Stimulated activated CD8-positive, alpha-beta memory T cell treated with anti-CD3 and anti-CD28 coated beads, Interleukin-12 subunit alpha, Interleukin-12 subunit beta, amount 100 ng/mL, for 24 hours (primary cell): Measurements from ENCODE around the gene POLG.
"Not testable (repeated sequence)": the region's sequence is repeated elsewhere in the genome, so short reads cannot be mapped to it uniquely, and the experiment has no call there.

ENCODE experiments used
- DNase-seq: peaks from one replicate; pipeline ENCODE4 v3.0.0-alpha.2; 2020; ENCODE audit errors: extremely low read depth

Gene POLG

DNA sequence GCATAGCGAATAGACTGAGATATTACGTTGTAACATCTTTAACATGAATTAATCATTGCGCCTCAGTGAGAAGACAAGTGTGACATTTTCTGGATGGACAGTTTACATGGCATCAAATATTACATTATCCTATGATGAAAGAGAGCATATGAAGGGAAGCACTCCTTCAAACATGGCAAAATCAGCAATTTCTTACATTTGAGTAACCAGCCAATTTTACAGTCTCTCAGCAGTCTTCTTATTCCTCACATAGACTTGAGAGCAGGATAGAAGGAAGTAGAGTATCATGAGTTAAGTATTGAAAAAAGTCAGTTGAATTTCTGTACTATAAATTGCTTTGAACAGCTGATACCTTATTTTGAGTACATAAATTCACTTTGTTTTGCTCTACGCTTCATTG, 52.0 kb downstream of the POLG start:
- no peak for DNase-seq

DNA sequence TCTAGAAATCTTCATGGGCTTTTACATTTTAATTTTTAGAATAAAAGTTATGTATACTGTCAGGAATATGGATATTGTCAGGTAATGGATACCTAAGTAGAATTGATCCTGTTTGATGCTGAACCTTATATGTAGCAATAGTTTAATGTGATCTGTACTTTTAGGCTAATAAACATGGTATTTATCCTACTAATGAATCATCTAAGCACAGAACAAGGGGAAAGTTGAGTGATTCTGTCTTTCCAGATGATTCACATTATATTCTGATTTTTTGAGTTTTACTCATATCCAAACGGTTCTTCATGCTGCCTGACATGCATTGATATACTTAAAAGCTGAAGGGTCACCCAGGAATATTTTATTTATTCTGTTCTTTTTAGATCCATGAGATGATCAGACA, 56.3 kb downstream of the POLG start:
- DNase-seq: no peak

GRCh38 chr15:89277281-89277680, 57.3 kb downstream of the POLG start:
- DNase-seq: not testable (repeated sequence)
